Bone marrow (tissue), 2 donors: ENCODE results near the gene NOX5.

ENCODE experiments used
- DNase-seq, 2 donors: peaks; one replicate each; lab custom pipeline; 2025; lab: John Stamatoyannopoulos, UW

Gene NOX5

GRCh38 chr15:69105451-69105985 lies 91.0 kb downstream of the NOX5 start:
- DNase-seq = no peak

GRCh38 chr15:69107025-69107620 lies 92.6 kb downstream of the NOX5 start:
- DNase-seq = no peak
